Parathyroid adenoma (tissue), 2 donors: ENCODE data around the gene PLIN3.
"Not testable (repeated sequence)": the region's sequence is repeated elsewhere in the genome, so short reads cannot be mapped to it uniquely, and the experiment has no call there.

Experiments
- H2AFZ ChIP-seq: fragments of 300-600 bp; sonication (generic); one replicate; pipeline ENCODE4 v1.7.0; 2017; ENCODE audit warnings: antibody characterized with exemption, mild to moderate bottlenecking
- H3K27ac ChIP-seq: fragments of 300-600 bp; sonication (generic); one replicate; pipeline ENCODE4 v1.7.0; 2017
- H3K27me3 ChIP-seq: fragments of 300-600 bp; sonication (generic); one replicate; pipeline ENCODE4 v1.7.0; 2017; ENCODE audit warnings: low read length; ENCODE audit not compliant: control insufficient read depth, insufficient read depth
- H3K36me3 ChIP-seq: fragments of 300-600 bp; sonication (generic); one replicate; pipeline ENCODE4 v1.7.0; 2017; ENCODE audit warnings: low read length; ENCODE audit not compliant: control insufficient read depth, insufficient read depth
- H3K4me1 ChIP-seq: fragments of 300-600 bp; sonication (generic); one replicate; pipeline ENCODE4 v1.7.0; 2017; ENCODE audit warnings: control low read depth
- H3K4me2 ChIP-seq: fragments of 300-600 bp; sonication (generic); one replicate; pipeline ENCODE4 v1.7.0; 2017; ENCODE audit warnings: low read length
- H3K4me3 ChIP-seq: fragments of 300-600 bp; sonication (generic); one replicate; pipeline ENCODE4 v1.7.0; 2017; ENCODE audit warnings: low read depth, low read length
- H3K79me2 ChIP-seq: fragments of 300-600 bp; sonication (generic); one replicate; pipeline ENCODE4 v1.7.0; 2017; ENCODE audit warnings: control low read depth
- H3K9ac ChIP-seq: fragments of 300-600 bp; sonication (generic); one replicate; pipeline ENCODE4 v1.7.0; 2017; ENCODE audit warnings: mild to moderate bottlenecking
- H3K9me3 ChIP-seq: fragments of 300-600 bp; sonication (generic); one replicate; pipeline ENCODE4 v1.7.0; 2017; ENCODE audit warnings: low read length; ENCODE audit not compliant: control insufficient read depth
- TF ChIP-seq, protein P1 (sequence below): fragments of 300-600 bp; sonication (generic); IDR thresholded peaks from one replicate; pipeline ENCODE4 v1.7.0; 2017; ENCODE audit warnings: antibody characterized with exemption, mild to moderate bottlenecking
- donor health status: primary hyperparathyroidism.

Gene PLIN3

DNA sequence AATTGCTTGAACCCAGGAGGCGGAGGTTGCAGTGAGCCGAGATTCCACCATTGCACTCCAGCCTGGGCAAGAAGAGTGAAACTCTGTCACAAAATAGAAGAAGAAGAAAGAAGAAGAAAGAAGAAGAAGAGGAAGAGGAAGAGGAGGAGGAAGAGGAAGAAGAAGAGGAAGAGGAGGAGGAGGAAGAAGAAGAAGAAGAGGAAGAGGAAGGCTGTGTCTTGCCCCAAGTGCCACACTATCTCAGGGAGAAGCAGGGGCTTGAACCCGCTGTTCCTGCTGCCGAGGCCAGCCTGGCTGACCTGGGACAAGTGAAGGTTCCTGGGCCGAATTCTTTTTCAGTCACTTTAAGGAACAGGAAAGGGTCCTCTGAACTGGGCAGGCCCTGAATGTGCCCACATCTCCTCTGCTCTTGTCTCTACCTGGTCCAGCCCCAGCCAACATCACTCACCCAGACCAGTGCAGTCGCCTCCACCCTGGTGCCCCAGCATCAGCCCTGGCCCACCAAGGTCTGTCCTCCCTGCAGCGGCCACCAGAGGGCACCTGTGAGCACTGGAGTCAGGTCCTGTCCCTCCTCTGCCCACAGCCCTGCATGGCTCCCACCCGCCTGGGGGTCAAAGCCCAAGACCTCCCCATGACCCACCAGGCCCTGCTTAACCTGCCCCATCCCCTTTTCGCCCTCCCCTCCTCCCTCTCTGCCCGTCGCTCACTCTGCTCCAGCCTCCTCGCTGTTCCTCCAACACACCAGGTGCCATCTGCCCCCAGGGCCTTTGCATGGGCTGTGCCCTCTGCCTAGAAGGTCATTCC, 55.9 kb downstream of the PLIN3 start:
- Histone ChIP-seq H3K27me3 (no peaks in the 10 kb centered on the region), H2AFZ (no peak overlapping the region), H3K9me3 (no peaks in the 10 kb centered on the region), H3K36me3 (no peaks in the 10 kb centered on the region), H3K9ac (no peak overlapping the region), H3K27ac (no peak overlapping the region), H3K79me2 (no peaks in the 10 kb centered on the region), H3K4me3 (no peak overlapping the region), H3K4me2 (no peak overlapping the region), H3K4me1 (peaks cover 9% of the 10 kb centered on the region)
- TF ChIP-seq, protein P1, sequence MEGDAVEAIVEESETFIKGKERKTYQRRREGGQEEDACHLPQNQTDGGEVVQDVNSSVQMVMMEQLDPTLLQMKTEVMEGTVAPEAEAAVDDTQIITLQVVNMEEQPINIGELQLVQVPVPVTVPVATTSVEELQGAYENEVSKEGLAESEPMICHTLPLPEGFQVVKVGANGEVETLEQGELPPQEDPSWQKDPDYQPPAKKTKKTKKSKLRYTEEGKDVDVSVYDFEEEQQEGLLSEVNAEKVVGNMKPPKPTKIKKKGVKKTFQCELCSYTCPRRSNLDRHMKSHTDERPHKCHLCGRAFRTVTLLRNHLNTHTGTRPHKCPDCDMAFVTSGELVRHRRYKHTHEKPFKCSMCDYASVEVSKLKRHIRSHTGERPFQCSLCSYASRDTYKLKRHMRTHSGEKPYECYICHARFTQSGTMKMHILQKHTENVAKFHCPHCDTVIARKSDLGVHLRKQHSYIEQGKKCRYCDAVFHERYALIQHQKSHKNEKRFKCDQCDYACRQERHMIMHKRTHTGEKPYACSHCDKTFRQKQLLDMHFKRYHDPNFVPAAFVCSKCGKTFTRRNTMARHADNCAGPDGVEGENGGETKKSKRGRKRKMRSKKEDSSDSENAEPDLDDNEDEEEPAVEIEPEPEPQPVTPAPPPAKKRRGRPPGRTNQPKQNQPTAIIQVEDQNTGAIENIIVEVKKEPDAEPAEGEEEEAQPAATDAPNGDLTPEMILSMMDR: peak; percentile 74

DNA sequence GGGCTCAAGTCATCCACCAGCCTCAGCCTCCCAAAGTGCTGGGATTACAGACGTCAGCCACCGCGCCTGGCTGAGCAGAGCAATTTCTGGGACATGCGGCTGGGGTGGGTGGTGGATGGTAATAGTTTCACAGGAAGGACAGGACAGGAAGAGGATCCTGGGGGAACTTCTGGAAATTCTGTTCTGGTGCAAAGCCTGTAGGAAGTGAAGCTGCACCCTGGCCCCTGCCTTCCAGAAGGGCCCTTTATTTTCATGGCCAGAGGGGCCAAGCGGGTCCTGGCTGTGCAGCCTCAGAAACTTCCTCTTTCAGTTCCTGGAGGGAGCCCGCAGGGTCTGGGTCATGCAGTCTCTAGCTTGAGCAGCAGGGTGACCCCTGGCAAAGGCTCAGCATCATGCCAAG, 60.3 kb downstream of the PLIN3 start:
- Histone ChIP-seq H3K9ac (no peak overlapping the region), H3K4me2 (no peak overlapping the region), H2AFZ (no peak overlapping the region), H3K36me3 (no peaks in the 10 kb centered on the region), H3K27ac (no peak overlapping the region), H3K9me3 (no peaks in the 10 kb centered on the region), H3K79me2 (peaks cover under 1% of the 10 kb centered on the region), H3K4me3 (no peak overlapping the region), H3K4me1 (no peaks in the 10 kb centered on the region), H3K27me3 (no peaks in the 10 kb centered on the region)
- TF ChIP-seq, protein P1: no peak

DNA sequence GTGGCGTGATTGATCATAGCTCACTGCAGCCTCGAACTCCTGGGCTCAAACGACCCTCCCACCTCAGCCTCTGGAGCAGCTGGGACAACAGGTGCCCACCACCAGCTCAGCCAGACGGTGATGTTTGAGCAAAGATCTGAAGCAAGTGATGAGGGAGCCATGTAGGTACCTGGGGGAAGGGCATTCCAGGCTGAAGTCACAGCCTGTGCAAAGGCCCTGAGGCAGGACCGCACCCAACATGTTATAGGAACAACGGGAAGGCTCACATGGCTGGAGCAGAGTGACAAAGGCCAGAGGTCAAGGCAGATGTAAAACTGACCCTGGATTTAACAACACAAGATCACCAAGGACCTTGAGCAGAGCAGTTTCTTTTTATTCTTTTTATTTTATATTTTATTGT, 61.1 kb downstream of the PLIN3 start:
- Histone ChIP-seq H3K9ac (no peak overlapping the region), H3K36me3 (no peaks in the 10 kb centered on the region), H2AFZ (no peak overlapping the region), H3K27ac (no peak overlapping the region), H3K4me3 (no peak overlapping the region), H3K79me2 (peaks cover 5% of the 10 kb centered on the region), H3K9me3 (no peaks in the 10 kb centered on the region), H3K4me1 (peaks cover under 1% of the 10 kb centered on the region), H3K4me2 (no peak overlapping the region), H3K27me3 (no peaks in the 10 kb centered on the region)
- TF ChIP-seq, protein P1: no peak

DNA sequence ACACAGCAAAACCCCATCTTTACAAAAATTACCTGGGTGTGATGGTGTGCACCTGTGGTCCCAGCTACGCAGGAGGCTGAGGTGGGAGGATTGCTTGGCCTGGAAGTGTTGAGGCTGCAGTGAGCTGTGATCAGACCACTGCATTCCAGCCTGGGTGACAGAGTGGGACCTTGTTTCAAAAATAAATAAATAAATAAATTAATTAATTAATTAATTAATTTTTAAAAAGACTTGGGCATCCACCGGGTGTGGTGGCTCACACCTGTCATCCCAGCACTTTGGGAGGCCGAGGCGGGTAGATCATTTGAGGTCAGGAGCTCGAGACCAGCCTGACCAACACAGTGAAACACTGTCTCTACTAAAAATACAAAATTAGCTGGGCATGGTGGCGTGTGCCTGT, 62.3 kb downstream of the PLIN3 start:
- not testable (repeated sequence) for H3K27me3 ChIP-seq, H2AFZ ChIP-seq, H3K4me2 ChIP-seq, H3K4me1 ChIP-seq, H3K9me3 ChIP-seq, H3K36me3 ChIP-seq, H3K27ac ChIP-seq, H3K9ac ChIP-seq, H3K4me3 ChIP-seq, H3K79me2 ChIP-seq

DNA sequence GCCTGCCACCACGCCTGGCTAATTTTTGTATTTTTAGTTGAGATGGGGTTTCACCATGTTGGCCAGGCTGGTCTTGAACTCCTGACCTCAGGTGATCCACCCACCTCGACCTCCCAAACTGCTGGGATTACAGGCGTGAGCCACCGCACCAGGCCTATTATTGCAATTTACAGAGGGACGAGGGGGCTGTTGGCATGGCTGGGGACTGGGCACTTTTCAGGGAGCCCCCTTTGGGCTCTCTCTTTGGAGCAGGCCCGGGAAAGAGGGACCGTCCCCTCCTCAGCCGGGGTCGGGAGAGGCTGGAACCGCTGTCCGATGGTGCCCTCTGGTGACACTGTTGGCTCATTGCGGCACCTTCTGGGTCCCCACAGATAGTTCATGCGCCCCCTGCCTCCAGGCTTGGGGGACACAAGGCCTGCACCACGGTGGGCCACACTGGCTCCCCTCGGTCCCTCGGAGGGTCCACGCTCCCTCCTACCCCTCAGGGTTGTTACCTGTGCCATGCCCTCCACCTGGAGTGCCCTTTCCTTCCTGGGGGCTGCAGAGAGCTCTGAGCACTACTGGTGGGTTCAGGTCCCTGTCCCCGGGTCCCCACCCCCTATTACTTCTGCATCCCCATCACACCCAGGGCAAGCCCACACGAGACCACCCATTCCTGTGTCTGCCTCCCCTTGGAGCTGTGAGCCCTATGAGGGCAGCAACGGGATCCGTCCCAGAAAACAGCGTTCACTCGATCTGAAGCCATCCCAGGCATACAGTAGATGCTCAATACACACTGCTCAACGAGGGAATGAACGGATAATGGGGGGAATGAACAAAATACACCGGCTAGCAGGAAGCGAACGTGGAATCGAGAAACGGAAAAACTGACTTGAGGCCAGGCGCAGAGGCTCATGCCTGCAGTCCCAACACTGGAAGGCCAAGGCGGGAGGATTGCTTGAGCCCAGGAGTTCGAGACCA, 63.5 kb downstream of the PLIN3 start:
- H3K4me1 ChIP-seq: peaks cover 8% of the 10 kb centered on the region
- TF ChIP-seq, protein P1: peak; percentile 76
- H3K27ac ChIP-seq: no peak overlapping the region
- H2AFZ ChIP-seq: peak overlapping the region; percentile 73
- no peak overlapping the region for H3K4me3 ChIP-seq
- H3K9ac ChIP-seq: no peak overlapping the region
- no peaks in the 10 kb centered on the region for H3K36me3 ChIP-seq
- no peaks in the 10 kb centered on the region for H3K9me3 ChIP-seq
- H3K4me2 ChIP-seq: no peak overlapping the region
- no peaks in the 10 kb centered on the region for H3K27me3 ChIP-seq
- H3K79me2 ChIP-seq: peaks cover 14% of the 10 kb centered on the region
